Heart left ventricle (tissue), 16 donors: ENCODE measurements around the gene ABCA7. TPM values are rescaled to one million over a fixed set of nuclear protein-coding genes. Genes with fewer than 3 reads are reported as not detected.

Source experiments
- ATAC-seq, 4 donors: fragments of 200-7000 bp; cut with Tn5 transposase; one replicate each; pipeline ENCODE4 v1.9.1; 2020 to 2022; ENCODE audit warnings: moderate library complexity in 4 of 4, mild to moderate bottlenecking in 3 of 4, moderate number of reproducible peaks in 1 of 4
- DNase-seq, 5 donors: peaks; one replicate each; pipeline ENCODE4 v3.0.0-alpha.2; 2020
- H3K27ac ChIP-seq, 12 donors: fragments of 200-600 bp; sonication (generic) in 4 of 12; one replicate each; pipeline versions ENCODE4 v1.5.0 to v1.8.0; 2016 to 2022; ENCODE audit warnings: mild to moderate bottlenecking in 2 of 12
- H3K27me3 ChIP-seq, 9 donors: fragments of 200-600 bp; sonication (generic) in 2 of 9; one replicate each; pipeline versions ENCODE4 v1.5.1 to v1.8.0; 2016 to 2022; ENCODE audit warnings: mild to moderate bottlenecking in 3 of 9
- H3K36me3 ChIP-seq, 9 donors: fragments of 200-600 bp; sonication (generic) in 2 of 9; one replicate each; pipeline versions ENCODE4 v1.5.0 to v1.8.0; 2018 to 2022; ENCODE audit warnings: mild to moderate bottlenecking in 2 of 9
- H3K4me1 ChIP-seq, 12 donors: fragments of 200-600 bp; sonication (generic) in 4 of 12; one replicate each; pipeline versions ENCODE4 v1.5.0 to v1.8.0; 2016 to 2022; ENCODE audit warnings: mild to moderate bottlenecking in 3 of 12
- H3K4me3 ChIP-seq, 12 donors: fragments of 200-600 bp; sonication (generic) in 4 of 12; one replicate each; pipeline versions ENCODE4 v1.5.0 to v1.8.0; 2017 to 2022; ENCODE audit warnings: mild to moderate bottlenecking in 9 of 12, moderate library complexity in 4 of 12
- H3K9me3 ChIP-seq, 12 donors: fragments of 200-600 bp; sonication (generic) in 4 of 12; one replicate each; pipeline versions ENCODE4 v1.5.0 to v1.8.0; 2016 to 2022; ENCODE audit warnings: mild to moderate bottlenecking in 1 of 12
- POLR2A ChIP-seq, 2 donors: fragments of 450-650 bp; IDR thresholded peaks; one replicate each; pipeline ENCODE4 v1.6.1; 2017; ENCODE audit warnings: antibody characterized with exemption in 2 of 2, mild to moderate bottlenecking in 2 of 2, moderate library complexity in 2 of 2
- WGBS, 4 donors: extraction: QIAGEN DNeasy Blood & Tissue Kit in 2 of 4; methylation state at CpG; one replicate each; pipeline versions ENCODE4 v1.1.5 to v1.1.7; 2013 to 2018; 5-methylcytosine and 5-hydroxymethylcytosine counted together
- intact Hi-C, 10 donors: fragments of 100-400 bp; cut with DNase I; formaldehyde crosslinking; loops; one replicate each; pipeline versions ENCODE4 v1.11.1 to v1.14.2; 2022
- polyA plus RNA-seq, 2 donors: library from polyadenylated mRNA; stranded (reverse); fragments of 200-250 nt; gene quantifications; one replicate each; pipeline ENCODE4 v1.2.3, GENCODE V29; 2013
- total RNA-seq, 9 donors: library from RNA; depleted of rRNA in 2 of 9; stranded (reverse); fragments of >200 nt in 2 of 9; fragmentation: NEBNext Ultra II Directional in 3 of 9; extraction: Animal tissue kit (Norgen Biotek cat#: 25700) in 3 of 9; gene quantifications; one replicate each; pipeline versions ENCODE4 v1.1.0 to v1.2.4, GENCODE V29; 2016 to 2023
- TF ChIP-seq, protein P1 (sequence below), 12 donors: fragments of 200-600 bp; sonication (generic) in 4 of 12; IDR thresholded peaks; one replicate each; pipeline versions ENCODE4 v1.5.0 to v1.8.0; 2018 to 2022; ENCODE audit warnings: antibody characterized with exemption in 12 of 12, mild to moderate bottlenecking in 5 of 12
- donor health status: ischemic (EF 13 %, LVEDD 7.1; RV severe dilation, severe dysfunction).
- donor health status: healthy with polysubstance abuse.
- donor health status: DM: no; HTN: yes; CAD: no.
- donor health status: DM: no; HTN: no; CAD: no.
- donor health status: ischemic (EF 25% LVEDD 6.9; RV normal size, moderate dysfunction).
- donor health status: ischemic (EF 25% LVEDD 5.7; RV mildly dilated, moderate dysfunction).
- donor health status: healthy.
- donor health status: DM: yes; HTN: yes; CAD: no.
- donor health status: ischemic (EF 35%, LVEDD 5.7; RV mildly dilated, moderate dysfunction).
- donor health status: nonischemic (EF 11% LVEDD 7.7; RV severe dilation, severe dysfunction).
- donor health status: DM: yes; HTN: yes; CAD: no.
- donor health status: PGD.
- donor health status: ischemic (EF 29% LVEDD 5.4; RV normal size, mild dysfunction).
- donor health status: nonischemic (EF 23%, LVEDD 6.1; RV moderate dilation, normal function).

The ABCA7 gene
- total and polyA plus RNA-seq, 11 donors, result 2.9 to 12.4 (median 8.8) TPM

DNA sequence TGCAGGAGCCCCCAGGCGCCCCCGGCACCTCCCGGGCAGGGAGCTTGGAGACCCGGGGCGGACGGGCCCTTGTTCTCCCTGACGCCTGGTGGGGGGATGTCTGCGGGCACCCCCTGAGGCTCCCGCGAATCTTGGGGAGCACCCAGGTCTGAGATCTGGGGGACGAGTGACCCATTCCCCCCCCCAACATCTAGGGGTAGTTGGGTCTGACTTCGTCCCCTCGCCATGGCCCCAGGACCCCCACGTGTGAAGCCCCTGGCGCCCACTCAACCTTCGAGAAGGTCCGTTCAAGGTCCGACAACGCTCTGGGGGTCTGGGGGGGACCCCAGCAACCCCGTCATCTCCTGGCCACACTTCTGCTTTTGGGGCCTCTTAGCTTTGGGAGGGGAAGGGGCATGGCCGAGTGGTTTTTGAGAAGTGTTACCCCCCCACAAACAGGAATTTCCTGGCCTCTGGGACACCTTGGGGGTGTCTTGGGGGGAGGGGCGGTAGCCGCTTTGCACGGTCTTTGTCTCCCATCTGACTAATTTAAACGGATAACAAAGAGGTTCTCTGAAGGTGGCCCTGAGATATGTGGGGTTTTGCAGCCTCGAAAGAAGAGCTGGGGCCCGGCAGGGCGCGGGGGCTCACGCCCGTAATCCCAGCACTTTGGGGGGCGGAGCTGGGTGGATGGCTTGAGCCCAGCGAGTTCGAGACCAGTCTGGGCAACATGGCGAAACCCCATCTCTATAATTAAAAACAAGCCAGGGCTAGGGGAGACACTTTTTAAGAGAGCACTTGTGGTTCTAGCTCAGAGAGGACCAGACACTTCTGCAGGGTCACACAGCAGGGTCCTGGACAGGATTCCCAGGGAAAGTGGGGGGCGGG, 12.9 kb upstream of the ABCA7 start:
- DNase-seq, result peak in 1 of 5 donors; percentile 69
- ATAC-seq, result peak in 3 of 4 donors; percentile 1 to 7 (median 4)
- Histone ChIP-seq H3K9me3 (no peaks in the 10 kb centered on the region), H3K4me3 (peak overlapping the region; percentile 54 to 97 (median 92)), H3K36me3 (peaks cover 0 to 11% (median 4%) of the 10 kb centered on the region in 9 donors), H3K27me3 (peaks cover 0 to 22% (median 0%) of the 10 kb centered on the region in 9 donors), H3K27ac (peak overlapping the region; percentile 88 to 99 (median 96)), H3K4me1 (peaks cover 0 to 54% (median 26%) of the 10 kb centered on the region in 12 donors)
- intact Hi-C loops, result loop anchor here in 3 of 10 donors (5.0 kb wide), 3 partner anchors 65 to 75 kb away; partner anchors contain the start of genes GPX4 (in 1 of the 3) and POLR2E (in 1 of the 3)
- WGBS, 4 donors, result 1 to 9% (median 1%) methylated on average over 14 to 36 of the region's 36 CpGs
- TF ChIP-seq, protein P1, sequence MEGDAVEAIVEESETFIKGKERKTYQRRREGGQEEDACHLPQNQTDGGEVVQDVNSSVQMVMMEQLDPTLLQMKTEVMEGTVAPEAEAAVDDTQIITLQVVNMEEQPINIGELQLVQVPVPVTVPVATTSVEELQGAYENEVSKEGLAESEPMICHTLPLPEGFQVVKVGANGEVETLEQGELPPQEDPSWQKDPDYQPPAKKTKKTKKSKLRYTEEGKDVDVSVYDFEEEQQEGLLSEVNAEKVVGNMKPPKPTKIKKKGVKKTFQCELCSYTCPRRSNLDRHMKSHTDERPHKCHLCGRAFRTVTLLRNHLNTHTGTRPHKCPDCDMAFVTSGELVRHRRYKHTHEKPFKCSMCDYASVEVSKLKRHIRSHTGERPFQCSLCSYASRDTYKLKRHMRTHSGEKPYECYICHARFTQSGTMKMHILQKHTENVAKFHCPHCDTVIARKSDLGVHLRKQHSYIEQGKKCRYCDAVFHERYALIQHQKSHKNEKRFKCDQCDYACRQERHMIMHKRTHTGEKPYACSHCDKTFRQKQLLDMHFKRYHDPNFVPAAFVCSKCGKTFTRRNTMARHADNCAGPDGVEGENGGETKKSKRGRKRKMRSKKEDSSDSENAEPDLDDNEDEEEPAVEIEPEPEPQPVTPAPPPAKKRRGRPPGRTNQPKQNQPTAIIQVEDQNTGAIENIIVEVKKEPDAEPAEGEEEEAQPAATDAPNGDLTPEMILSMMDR (IDR thresholded peaks at IDR 0.05), result no peak
- TF ChIP-seq POLR2A (IDR thresholded peaks at IDR 0.05), result no peak

DNA sequence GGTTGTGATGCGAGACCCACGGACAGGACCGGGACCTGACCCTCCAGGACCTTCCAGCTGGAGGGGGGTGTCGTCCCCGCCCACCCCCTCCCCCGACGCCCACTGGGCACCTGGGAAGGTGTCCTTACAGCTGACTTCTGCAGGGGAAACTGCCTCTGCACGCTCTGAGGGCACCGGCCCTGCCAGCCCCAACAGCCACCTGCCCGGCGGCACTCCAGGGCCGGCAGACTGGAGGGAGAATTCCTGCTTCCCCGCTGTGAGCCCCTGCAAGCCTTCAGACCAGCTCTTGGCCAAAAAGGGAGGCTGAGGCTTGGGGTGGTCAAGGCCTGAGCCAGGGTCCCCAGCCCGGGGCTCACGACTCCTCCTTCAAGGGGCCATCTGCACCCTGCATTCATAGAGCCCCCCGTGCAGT, 12.3 kb upstream of the ABCA7 start:
- ATAC-seq, result peak in 3 of 4 donors; percentile 0 to 8 (median 7)
- peak in 1 of 5 donors; percentile 66 for DNase-seq

DNA sequence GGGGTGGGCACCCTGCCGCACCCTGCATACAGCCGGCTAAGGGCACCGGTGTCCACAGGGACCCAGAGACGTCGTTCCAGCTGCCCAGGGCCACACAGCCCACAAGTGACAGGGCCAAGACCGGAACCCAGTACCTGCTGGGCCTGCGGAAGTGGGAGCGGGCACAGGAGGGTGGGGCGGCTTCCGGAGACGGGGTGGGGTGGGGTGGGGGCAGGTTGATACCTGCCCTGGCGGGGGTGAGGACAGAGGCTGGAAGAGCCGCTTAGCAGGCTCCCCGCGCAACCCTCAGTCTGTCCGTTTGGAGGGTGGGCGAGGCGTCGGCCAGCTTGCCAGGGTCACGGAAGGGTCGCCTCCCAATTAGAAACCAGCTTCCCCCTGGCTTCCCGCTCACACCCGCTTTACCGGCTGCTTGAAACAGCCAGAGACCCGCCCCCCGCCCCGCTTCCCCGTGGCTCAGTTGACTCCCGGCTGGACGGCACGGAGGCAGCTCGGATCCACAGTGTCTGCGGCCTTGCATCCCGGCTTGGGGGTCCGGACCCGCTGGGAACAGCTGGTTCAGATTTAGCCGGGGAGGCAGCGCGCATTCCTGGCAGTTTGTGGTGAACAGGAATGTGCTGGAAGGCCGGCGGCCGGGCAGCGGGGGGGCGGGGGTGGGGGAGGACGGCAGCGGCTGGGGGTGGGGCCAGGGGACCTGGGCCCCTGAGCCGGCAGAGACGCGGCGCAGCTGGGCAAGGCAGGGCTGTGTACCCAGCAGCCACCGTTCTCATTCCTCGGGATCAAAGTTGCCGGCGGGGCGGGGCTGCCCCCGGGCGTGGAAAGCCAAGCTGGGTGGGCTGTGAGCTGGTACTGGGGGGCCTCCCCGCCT, 11.6 kb upstream of the ABCA7 start:
- peak overlapping the region; percentile 54 to 97 (median 92) for H3K4me3 ChIP-seq
- peak overlapping the region; percentile 33 to 99 (median 96) for H3K27ac ChIP-seq
- peak; percentile 60 to 69 (median 62) for ATAC-seq
- DNase-seq, result peak; percentile 59 to 86 (median 76)
- TF ChIP-seq, protein P1 (IDR thresholded peaks at IDR 0.05), result no peak
- peak in 1 of 2 donors; percentile 14 for TF ChIP-seq POLR2A (IDR thresholded peaks at IDR 0.05)
- intact Hi-C loops, result loop anchor here in 3 of 10 donors (5.0 kb wide), 3 partner anchors 64 to 74 kb away; partner anchors contain the start of genes GPX4 (in 1 of the 3) and POLR2E (in 1 of the 3)
- peaks cover 0 to 22% (median 0%) of the 10 kb centered on the region in 9 donors for H3K27me3 ChIP-seq
- 3 to 20% (median 5%) methylated on average over 8 to 58 of the region's 58 CpGs for WGBS, 4 donors
- H3K36me3 ChIP-seq, result peaks cover 0 to 23% (median 17%) of the 10 kb centered on the region in 9 donors
- H3K4me1 ChIP-seq, result peaks cover 0 to 47% (median 18%) of the 10 kb centered on the region in 12 donors
- H3K9me3 ChIP-seq, result no peaks in the 10 kb centered on the region

More for the DNA sequence above, 12.3 kb upstream of the ABCA7 start:
- Histone ChIP-seq H3K4me1 (peaks cover 0 to 48% (median 20%) of the 10 kb centered on the region in 12 donors), H3K36me3 (peaks cover 0 to 17% (median 10%) of the 10 kb centered on the region in 9 donors), H3K9me3 (no peaks in the 10 kb centered on the region), H3K27ac (peak overlapping the region in 11 of 12 donors; percentile 88 to 99 (median 97)), H3K27me3 (peaks cover 0 to 22% (median 0%) of the 10 kb centered on the region in 9 donors), H3K4me3 (peak overlapping the region; percentile 54 to 97 (median 92))
- TF ChIP-seq POLR2A (IDR thresholded peaks at IDR 0.05), result no peak
- TF ChIP-seq, protein P1 (IDR thresholded peaks at IDR 0.05), result no peak
- intact Hi-C loops, result loop anchor here in 3 of 10 donors (5.0 kb wide), 3 partner anchors 65 to 75 kb away; partner anchors contain the start of genes GPX4 (in 1 of the 3) and POLR2E (in 1 of the 3)
- WGBS, 4 donors, result 0 to 8% (median 4%) methylated on average over 2 to 16 of the region's 16 CpGs
